Measurements from ENCODE around the gene ARPP21.

DNA sequence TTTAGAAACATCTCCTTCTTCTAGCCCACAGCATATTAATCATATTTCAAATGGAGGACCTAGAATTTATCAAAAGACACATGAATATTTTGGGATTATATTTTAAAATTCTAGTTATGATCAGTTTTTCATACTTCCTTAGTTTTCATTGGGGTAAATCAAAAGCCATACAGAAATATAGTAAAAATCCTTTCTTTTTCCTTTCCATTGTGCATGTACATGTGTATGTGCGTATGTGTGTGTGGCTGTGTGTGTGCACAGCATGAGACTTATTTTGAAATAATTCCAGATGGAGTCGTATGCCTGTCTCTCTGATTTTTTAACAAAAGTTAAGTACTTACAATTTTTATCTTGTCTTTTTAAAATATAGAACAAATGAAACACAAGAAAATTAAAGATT is 94.5 kb downstream of the ARPP21 start:
- no peak for TF ChIP-seq KAT7 (CRISPR knock-in tag; IDR thresholded peaks at IDR 0.05; ENCODE audit: borderline replicate concordance)
- TF ChIP-seq, protein P1, sequence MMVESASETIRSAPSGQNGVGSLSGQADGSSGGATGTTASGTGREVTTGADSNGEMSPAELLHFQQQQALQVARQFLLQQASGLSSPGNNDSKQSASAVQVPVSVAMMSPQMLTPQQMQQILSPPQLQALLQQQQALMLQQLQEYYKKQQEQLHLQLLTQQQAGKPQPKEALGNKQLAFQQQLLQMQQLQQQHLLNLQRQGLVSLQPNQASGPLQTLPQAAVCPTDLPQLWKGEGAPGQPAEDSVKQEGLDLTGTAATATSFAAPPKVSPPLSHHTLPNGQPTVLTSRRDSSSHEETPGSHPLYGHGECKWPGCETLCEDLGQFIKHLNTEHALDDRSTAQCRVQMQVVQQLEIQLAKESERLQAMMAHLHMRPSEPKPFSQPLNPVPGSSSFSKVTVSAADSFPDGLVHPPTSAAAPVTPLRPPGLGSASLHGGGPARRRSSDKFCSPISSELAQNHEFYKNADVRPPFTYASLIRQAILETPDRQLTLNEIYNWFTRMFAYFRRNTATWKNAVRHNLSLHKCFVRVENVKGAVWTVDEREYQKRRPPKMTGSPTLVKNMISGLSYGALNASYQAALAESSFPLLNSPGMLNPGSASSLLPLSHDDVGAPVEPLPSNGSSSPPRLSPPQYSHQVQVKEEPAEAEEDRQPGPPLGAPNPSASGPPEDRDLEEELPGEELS (CRISPR knock-in tag; IDR thresholded peaks at IDR 0.05) = no peak
- TF ChIP-seq, protein P2, sequence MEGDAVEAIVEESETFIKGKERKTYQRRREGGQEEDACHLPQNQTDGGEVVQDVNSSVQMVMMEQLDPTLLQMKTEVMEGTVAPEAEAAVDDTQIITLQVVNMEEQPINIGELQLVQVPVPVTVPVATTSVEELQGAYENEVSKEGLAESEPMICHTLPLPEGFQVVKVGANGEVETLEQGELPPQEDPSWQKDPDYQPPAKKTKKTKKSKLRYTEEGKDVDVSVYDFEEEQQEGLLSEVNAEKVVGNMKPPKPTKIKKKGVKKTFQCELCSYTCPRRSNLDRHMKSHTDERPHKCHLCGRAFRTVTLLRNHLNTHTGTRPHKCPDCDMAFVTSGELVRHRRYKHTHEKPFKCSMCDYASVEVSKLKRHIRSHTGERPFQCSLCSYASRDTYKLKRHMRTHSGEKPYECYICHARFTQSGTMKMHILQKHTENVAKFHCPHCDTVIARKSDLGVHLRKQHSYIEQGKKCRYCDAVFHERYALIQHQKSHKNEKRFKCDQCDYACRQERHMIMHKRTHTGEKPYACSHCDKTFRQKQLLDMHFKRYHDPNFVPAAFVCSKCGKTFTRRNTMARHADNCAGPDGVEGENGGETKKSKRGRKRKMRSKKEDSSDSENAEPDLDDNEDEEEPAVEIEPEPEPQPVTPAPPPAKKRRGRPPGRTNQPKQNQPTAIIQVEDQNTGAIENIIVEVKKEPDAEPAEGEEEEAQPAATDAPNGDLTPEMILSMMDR (IDR thresholded peaks at IDR 0.05) = no peak
- TF ChIP-seq CREB1 (CRISPR knock-in tag; IDR thresholded peaks at IDR 0.05) = no peak
- TF ChIP-seq, protein P3, sequence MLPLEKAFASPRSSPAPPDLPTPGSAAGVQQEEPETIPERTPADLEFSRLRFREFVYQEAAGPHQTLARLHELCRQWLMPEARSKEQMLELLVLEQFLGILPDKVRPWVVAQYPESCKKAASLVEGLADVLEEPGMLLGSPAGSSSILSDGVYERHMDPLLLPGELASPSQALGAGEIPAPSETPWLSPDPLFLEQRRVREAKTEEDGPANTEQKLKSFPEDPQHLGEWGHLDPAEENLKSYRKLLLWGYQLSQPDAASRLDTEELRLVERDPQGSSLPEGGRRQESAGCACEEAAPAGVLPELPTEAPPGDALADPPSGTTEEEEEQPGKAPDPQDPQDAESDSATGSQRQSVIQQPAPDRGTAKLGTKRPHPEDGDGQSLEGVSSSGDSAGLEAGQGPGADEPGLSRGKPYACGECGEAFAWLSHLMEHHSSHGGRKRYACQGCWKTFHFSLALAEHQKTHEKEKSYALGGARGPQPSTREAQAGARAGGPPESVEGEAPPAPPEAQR (CRISPR knock-in tag; IDR thresholded peaks at IDR 0.05) = no peak
- TF ChIP-seq, protein P4, sequence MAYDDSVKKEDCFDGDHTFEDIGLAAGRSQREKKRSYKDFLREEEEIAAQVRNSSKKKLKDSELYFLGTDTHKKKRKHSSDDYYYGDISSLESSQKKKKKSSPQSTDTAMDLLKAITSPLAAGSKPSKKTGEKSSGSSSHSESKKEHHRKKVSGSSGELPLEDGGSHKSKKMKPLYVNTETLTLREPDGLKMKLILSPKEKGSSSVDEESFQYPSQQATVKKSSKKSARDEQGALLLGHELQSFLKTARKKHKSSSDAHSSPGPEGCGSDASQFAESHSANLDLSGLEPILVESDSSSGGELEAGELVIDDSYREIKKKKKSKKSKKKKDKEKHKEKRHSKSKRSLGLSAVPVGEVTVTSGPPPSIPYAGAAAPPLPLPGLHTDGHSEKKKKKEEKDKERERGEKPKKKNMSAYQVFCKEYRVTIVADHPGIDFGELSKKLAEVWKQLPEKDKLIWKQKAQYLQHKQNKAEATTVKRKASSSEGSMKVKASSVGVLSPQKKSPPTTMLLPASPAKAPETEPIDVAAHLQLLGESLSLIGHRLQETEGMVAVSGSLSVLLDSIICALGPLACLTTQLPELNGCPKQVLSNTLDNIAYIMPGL (CRISPR knock-in tag; IDR thresholded peaks at IDR 0.05) = no peak
- TF ChIP-seq NFYB (CRISPR knock-in tag; conservative IDR thresholded peaks at IDR 0.05; ENCODE audit: low read depth) = no peak
- TF ChIP-seq, protein P5, sequence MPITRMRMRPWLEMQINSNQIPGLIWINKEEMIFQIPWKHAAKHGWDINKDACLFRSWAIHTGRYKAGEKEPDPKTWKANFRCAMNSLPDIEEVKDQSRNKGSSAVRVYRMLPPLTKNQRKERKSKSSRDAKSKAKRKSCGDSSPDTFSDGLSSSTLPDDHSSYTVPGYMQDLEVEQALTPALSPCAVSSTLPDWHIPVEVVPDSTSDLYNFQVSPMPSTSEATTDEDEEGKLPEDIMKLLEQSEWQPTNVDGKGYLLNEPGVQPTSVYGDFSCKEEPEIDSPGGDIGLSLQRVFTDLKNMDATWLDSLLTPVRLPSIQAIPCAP (CRISPR knock-in tag; IDR thresholded peaks at IDR 0.05) = no peak
- TF ChIP-seq, protein P6, sequence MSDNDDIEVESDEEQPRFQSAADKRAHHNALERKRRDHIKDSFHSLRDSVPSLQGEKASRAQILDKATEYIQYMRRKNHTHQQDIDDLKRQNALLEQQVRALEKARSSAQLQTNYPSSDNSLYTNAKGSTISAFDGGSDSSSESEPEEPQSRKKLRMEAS (CRISPR knock-in tag; IDR thresholded peaks at IDR 0.05) = no peak
- TF ChIP-seq TP53 (CRISPR knock-in tag; IDR thresholded peaks at IDR 0.05) = no peak

Measured in WTC11 (cell line).